GM23248 (cell line): ENCODE measurements around the gene SCTR.

Experiments
- EZH2 ChIP-seq: fragments of 200-600 bp; sonication (generic); IDR thresholded peaks from 2 replicates; pipeline ENCODE4 v1.6.1; 2018; ENCODE audit warnings: antibody characterized with exemption, mild to moderate bottlenecking; ENCODE audit not compliant: insufficient read depth, poor library complexity, severe bottlenecking
- EZH2phosphoT487 ChIP-seq: fragments of 200-600 bp; sonication (generic); IDR thresholded peaks from 2 replicates; pipeline ENCODE4 v1.6.1; 2018; ENCODE audit warnings: antibody characterized with exemption, moderate library complexity, mild to moderate bottlenecking, low read depth; ENCODE audit not compliant: insufficient read depth

DNA sequence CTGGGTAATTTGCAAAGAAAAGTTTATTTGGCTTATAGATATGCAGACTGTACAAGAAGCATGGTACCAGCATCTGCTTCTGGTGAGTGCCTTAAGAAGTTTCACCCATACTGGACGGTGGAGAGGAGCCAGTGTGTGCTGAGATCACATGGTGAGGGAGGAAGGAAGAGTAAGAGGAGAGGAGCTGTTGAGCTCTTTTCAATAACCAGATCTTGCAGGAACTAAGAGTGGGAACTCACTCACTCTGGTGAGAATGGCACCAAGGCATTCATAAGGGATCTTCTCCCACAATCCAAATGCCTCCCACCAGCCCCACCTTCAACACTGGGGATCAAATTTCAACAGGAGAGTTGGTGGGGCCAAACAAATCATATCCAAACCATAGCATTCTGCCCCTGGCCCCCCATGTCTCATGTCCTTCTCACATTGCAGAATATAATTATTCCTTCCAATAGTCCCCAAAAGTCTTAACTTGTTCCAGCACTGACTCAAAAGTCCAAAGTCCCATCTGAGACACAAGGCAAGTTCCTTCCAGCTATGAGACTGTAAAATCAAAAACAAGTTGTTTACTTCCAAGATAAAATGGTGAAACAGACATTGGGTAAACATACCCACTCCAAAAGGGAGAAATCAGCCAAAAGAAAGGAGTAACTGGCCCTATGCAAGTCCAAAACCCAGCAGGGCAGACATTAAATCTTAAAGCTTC lies 104.3 kb downstream of the SCTR start:
- no peak for TF ChIP-seq EZH2
- TF ChIP-seq EZH2phosphoT487 = no peak
